HUES64 (cell line): ENCODE measurements around the gene TMEM178B.
"Not testable (repeated sequence)": the region's sequence is repeated elsewhere in the genome, so short reads cannot be mapped to it uniquely, and the experiment has no call there.

Source experiments
- H3K27ac ChIP-seq: 2 replicates; pipeline ENCODE4 v1.7.0; 2013; ENCODE audit warnings: low read depth, low read length, inconsistent platforms
- H3K27me3 ChIP-seq: 2 replicates; pipeline ENCODE4 v1.6.1; 2013; ENCODE audit warnings: mild to moderate bottlenecking, low read length; ENCODE audit not compliant: insufficient read depth
- H3K36me3 ChIP-seq: 2 replicates; pipeline ENCODE4 v1.6.1; 2013; ENCODE audit warnings: mild to moderate bottlenecking, low read length; ENCODE audit not compliant: insufficient read depth
- H3K4me1 ChIP-seq: 2 replicates; pipeline ENCODE4 v1.6.1; 2013; ENCODE audit warnings: mild to moderate bottlenecking, low read length, moderate library complexity; ENCODE audit not compliant: insufficient read depth
- H3K4me3 ChIP-seq: 2 replicates; pipeline ENCODE4 v1.5.1; 2013; ENCODE audit warnings: mild to moderate bottlenecking, low read length, moderate library complexity
- H3K9ac ChIP-seq: 2 replicates; pipeline ENCODE4 v1.6.1; 2013; ENCODE audit warnings: mild to moderate bottlenecking, low read depth, low read length
- H3K9me3 ChIP-seq: 2 replicates; pipeline ENCODE4 v1.6.1; 2013; ENCODE audit warnings: low read depth, low read length; ENCODE audit not compliant: insufficient read depth
- WGBS: fragments of 150-250, 120-280 bp; methylation state at CpG from one replicate; pipeline ENCODE4 v1.1.7; 2013; ENCODE audit warnings: missing lambda C conversion rate; 5-methylcytosine and 5-hydroxymethylcytosine counted together

The TMEM178B gene

DNA sequence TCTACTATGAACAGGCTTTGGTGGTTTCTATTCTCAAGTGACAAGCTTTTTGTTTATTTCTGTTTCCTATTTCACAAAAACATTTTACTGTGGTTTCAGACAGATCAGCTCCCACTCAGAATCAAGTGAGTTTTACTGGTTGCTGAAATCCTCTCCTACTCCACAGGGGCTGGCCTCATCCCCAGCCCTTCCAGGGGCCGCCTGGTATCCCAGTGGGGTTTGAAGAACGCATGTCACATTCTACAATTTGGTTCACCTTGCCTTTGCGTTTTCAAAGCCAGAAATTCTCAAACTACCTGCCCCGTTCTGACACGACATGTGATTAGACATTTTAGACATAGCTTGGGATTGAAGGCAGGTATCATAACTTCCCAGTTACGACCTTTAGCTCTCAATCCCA lies 316.5 kb downstream of the TMEM178B start:
- no peaks in the 10 kb centered on the region for H3K27me3 ChIP-seq
- H3K4me1 ChIP-seq: no peaks in the 10 kb centered on the region
- H3K27ac ChIP-seq: no peak overlapping the region
- no peaks in the 10 kb centered on the region for H3K36me3 ChIP-seq
- 91% methylated on average over 6 of the region's 6 CpGs for WGBS
- H3K9ac ChIP-seq: no peak overlapping the region
- H3K4me3 ChIP-seq: no peak overlapping the region
- H3K9me3 ChIP-seq: no peaks in the 10 kb centered on the region

DNA sequence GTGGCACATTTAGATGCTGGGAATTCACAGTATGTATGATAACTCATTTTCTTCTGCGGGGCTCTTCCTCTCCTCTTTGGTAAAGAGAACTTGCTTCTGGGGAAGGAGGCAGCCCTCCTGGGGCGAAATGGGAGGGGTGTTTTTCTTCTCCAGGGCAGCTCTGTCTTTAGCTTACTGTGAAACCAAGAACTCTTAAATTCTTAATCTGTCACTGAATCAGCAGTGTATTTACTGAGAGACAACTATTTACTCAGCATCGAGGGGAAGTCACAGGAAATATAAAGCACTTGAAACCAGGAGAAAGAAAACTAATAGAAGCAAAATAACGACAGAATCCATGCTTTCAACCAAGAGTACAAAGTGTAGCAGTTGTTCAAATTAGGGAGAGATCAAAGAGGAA lies 319.2 kb downstream of the TMEM178B start:
- H3K4me1 ChIP-seq: no peaks in the 10 kb centered on the region
- H3K27ac ChIP-seq: no peak overlapping the region
- H3K9me3 ChIP-seq: no peaks in the 10 kb centered on the region
- H3K9ac ChIP-seq: no peak overlapping the region
- no peak overlapping the region for H3K4me3 ChIP-seq
- H3K36me3 ChIP-seq: no peaks in the 10 kb centered on the region
- no peaks in the 10 kb centered on the region for H3K27me3 ChIP-seq
- 93% methylated on average over 3 of the region's 4 CpGs for WGBS

DNA sequence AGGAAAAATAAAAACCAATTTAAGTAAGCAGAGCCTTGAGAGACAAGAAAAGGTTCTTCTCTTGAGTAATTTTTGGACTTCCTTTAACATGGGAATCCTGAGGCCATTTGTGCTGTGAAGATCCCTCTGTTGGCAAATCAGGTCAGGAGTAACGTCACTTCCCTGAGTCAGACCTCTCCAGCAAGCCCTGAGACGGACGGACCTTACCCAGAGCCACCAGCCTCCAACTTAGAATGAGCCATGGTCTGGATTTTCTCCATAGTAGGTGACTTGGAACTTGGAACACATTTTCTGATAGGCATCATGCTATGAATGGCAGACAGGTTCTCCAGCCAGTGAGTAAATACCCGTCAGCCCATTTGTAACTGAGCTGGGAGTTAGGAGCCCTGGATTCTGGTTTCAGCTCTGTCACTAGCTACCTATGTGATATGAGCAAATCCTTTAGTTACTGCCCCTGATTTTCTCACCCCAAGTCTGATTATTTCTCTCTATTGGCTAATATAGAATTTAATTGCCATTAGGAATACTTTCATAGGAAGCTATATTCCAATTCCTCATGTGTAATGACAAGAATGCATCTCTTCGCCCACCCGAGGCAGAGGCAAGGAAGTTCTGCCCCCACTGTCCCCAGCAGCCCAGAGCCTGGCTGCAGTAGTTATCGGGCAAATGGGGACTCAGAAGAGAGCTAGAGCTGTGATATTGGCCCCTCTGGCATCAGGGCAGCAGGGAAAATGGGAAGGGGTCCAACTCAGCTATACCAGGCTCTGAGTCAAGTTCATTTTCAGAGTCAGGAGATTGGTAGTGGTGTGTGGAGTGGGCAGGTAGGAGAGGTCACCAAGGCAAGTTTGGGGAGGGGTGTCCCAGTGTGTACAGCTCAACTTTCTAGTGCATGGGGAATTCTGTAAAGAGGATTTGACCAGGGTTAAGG lies 323.6 kb downstream of the TMEM178B start:
- Histone ChIP-seq H3K4me3 (no peak overlapping the region), H3K9ac (no peak overlapping the region), H3K36me3 (no peaks in the 10 kb centered on the region), H3K9me3 (no peaks in the 10 kb centered on the region), H3K27me3 (no peaks in the 10 kb centered on the region), H3K27ac (no peak overlapping the region), H3K4me1 (0 out of 2 replicates have a peak, but pooled peaks cover 4% of the 10 kb centered on the region)
- WGBS: 91% methylated on average over 7 of the region's 7 CpGs

DNA sequence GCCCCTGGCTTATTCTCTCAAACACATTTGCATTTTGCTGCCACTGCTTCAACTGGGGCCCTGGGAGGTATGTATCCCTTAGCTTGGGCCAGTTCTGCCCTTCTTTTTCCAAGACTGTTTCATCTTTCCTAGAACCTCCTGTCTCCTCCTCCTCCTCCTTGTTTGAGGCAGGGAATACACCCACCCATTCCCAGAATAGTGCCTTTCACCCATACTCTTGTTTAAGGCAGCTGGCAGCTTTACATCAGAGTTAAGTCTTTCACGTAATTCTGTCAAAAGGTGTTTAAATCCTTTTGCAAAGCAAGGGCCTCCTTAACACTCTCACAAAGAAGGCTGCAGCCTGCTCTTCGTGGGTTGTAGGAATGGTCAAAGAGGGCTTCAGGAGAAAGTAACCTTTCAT lies 326.5 kb downstream of the TMEM178B start:
- 78% methylated on average over 2 of the region's 2 CpGs for WGBS
- Histone ChIP-seq H3K27ac (no peak overlapping the region), H3K36me3 (no peaks in the 10 kb centered on the region), H3K4me3 (no peak overlapping the region), H3K27me3 (no peaks in the 10 kb centered on the region), H3K4me1 (0 out of 2 replicates have a peak, but pooled peaks cover 4% of the 10 kb centered on the region), H3K9me3 (no peaks in the 10 kb centered on the region), H3K9ac (no peak overlapping the region)

DNA sequence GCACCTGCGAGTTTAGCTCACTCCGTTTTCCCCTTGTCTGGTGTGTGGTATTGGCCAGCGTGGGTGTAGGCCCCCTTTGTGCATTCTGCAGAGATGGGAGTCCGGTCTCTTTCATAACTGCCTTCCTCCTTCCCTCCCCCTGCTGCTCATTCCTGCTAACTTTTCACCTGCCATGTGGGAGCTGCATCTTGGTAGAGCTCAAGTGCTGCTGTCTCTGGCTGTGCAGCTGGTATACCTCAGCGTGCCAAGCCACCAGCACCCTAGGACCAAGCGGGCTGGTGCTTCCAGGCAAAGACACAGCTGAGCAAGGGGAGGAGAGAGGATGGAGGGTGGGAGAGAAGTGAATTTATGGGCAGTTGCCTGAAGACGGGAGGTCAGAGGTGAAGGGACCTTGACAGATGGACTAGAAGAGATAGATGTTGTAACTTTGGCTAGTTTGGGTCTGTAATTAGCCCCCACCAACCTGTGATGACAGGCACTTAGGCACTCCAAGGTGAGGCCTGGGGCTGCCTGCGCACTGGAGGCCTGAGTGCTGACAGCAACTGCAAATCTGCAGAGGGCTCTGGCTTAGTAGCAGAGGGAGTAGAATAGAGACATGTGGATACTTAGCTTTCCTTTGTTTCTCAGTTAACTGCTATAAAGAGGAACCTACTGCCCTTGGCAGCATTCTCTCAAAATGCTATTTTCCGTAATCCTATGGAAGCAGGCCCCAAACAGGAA lies 328.6 kb downstream of the TMEM178B start:
- WGBS: 91% methylated on average over 9 of the region's 9 CpGs
- Histone ChIP-seq H3K9ac (no peak overlapping the region), H3K27ac (no peak overlapping the region), H3K36me3 (no peaks in the 10 kb centered on the region), H3K4me1 (0 out of 2 replicates have a peak, but pooled peaks cover 4% of the 10 kb centered on the region), H3K4me3 (no peak overlapping the region), H3K27me3 (no peaks in the 10 kb centered on the region), H3K9me3 (no peaks in the 10 kb centered on the region)

DNA sequence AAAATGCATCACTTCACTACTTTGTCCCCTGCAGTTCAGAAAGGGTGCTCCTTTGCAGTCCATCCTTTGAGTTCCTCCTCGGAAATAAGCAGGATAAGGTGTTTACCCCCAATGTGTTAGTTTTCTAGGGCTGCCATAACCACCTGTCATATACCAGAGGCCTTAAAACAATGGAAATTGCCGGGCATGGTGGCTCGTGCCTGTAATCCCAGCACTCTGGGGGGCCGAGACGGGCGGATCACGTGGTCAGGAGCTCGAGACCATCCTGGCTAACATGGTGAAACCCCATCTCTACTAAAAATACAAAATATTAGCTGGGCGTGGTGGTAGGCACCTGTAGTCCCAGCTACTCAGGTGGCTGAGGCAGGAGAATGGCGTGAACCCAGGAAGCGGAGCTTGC lies 330.0 kb downstream of the TMEM178B start:
- not testable (repeated sequence) for H3K4me1 ChIP-seq, H3K9ac ChIP-seq, H3K9me3 ChIP-seq, H3K4me3 ChIP-seq, H3K36me3 ChIP-seq, H3K27ac ChIP-seq, H3K27me3 ChIP-seq
- WGBS: 94% methylated on average over 11 of the region's 11 CpGs

DNA sequence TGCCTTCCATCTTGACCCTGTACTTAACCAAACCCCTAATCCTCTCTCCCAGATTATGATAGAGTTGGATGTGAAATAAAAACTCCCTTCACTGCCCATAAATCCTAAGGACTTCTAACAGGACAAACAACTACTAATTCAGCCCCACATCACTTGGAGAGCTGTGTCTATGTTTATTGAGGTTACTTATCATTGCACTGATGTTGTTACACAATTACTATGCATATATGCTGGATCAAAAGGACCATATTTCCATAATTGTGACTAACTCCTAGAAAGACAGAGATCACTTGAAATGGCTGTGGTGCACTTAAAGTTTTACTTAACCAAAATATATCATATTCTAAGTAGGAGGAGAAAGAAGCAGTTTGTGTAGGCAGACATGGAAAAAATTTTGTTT lies 332.5 kb downstream of the TMEM178B start:
- Histone ChIP-seq H3K4me1 (peaks cover 29% of the 10 kb centered on the region), H3K4me3 (no peak overlapping the region), H3K9ac (no peak overlapping the region), H3K27ac (no peak overlapping the region), H3K27me3 (no peaks in the 10 kb centered on the region), H3K9me3 (no peaks in the 10 kb centered on the region), H3K36me3 (no peaks in the 10 kb centered on the region)

DNA sequence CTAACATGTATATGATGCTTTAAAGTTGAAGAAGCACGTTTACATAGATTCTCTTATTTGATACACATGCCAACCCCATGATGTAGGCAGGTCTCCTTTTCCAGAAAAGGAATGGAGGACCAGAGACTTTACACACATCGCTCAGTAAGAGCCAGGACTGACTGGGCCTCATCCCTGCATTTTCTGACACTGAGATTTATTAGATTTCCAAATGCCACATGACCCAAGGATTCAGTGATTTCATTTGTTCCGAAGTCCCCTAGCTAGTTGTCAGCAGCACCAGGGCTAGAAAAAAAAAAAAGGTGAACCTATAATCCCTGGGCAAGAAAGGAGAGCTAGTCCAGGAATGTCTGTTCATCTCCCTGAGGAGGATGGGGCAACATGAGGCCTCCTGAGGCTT lies 334.0 kb downstream of the TMEM178B start:
- 96% methylated on average over 3 of the region's 3 CpGs for WGBS
- H3K27ac ChIP-seq: no peak overlapping the region
- H3K27me3 ChIP-seq: no peaks in the 10 kb centered on the region
- no peak overlapping the region for H3K9ac ChIP-seq
- H3K4me3 ChIP-seq: no peak overlapping the region
- H3K4me1 ChIP-seq: peaks cover 35% of the 10 kb centered on the region
- H3K9me3 ChIP-seq: no peaks in the 10 kb centered on the region
- H3K36me3 ChIP-seq: no peaks in the 10 kb centered on the region

DNA sequence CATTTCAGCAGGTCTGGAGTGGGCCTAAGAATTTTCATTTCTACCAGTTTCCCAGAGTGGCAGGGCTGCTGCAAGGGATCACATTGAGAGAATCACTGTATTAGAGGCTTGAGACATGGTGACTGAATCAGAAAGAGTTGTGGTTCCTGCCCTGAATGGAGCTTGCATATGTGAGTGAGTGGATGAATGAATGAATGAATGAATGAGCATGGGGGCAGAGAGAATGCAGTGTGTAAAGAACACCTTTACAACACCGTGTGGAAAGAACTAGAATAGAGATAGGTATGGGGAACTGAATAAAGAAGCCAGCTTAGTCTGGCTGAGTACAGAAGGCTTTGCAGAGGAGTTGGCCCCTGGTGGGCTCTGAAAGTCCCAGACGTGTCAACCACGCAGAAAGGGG lies 334.6 kb downstream of the TMEM178B start:
- Histone ChIP-seq H3K27me3 (no peaks in the 10 kb centered on the region), H3K9me3 (no peaks in the 10 kb centered on the region), H3K36me3 (no peaks in the 10 kb centered on the region), H3K9ac (no peak overlapping the region), H3K4me1 (peaks cover 35% of the 10 kb centered on the region), H3K4me3 (no peak overlapping the region), H3K27ac (no peak overlapping the region)
- 63% methylated on average over 3 of the region's 3 CpGs for WGBS

DNA sequence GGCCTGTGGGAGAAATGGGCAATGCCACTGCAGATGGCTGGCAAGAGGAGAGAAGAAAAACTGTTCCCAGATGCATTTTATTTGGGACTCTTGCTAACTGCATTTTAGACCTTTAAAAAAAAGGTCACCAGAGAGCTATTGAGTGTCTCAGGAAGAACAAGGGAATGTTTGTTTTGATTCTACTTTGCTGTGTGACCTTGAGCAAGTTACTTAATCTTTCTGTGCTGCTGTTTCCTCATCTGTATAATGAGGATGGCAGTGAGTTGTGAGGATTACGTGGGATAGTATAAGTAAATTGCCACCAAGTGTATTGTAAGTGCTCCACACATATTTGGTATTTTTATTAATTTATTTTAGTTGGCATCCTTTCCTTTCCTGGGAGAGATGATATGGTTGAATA lies 335.4 kb downstream of the TMEM178B start:
- H3K36me3 ChIP-seq: no peaks in the 10 kb centered on the region
- H3K27ac ChIP-seq: peak overlapping the region; percentile 83; the same call in 1 of the 2 replicates
- H3K9ac ChIP-seq: no peak overlapping the region
- H3K9me3 ChIP-seq: no peaks in the 10 kb centered on the region
- H3K4me3 ChIP-seq: no peak overlapping the region
- peaks cover 35% of the 10 kb centered on the region for H3K4me1 ChIP-seq
- no peaks in the 10 kb centered on the region for H3K27me3 ChIP-seq
- WGBS: no CpG with 5 or more reads among the region's 1 CpG

DNA sequence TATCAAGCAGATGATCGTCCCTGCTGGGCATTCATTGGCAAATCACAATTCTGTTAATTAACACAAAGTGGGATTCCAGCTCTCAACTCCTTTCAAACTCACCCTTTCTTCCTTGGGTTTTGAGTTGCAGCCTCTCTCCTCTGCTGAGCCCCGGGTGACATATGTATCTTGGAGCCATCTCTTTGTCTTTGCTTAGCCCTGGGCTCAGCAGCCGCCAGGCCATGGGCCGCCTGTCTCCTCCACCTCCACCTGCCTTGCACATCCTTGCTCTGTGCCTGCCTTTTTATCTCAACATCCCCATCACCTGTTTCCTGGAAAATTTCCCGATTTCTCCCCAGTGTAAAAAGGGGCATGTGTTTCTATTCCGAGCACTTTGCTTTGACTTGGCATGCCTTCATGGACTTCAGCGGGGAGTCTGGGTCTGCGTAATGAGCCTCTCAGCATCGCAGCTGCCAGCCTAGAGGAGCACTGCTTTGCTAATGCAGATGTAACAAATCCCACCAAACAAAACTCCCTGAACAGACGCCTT lies 336.0 kb downstream of the TMEM178B start:
- H3K9ac ChIP-seq: no peak overlapping the region
- peak overlapping the region; percentile 31 for H3K4me3 ChIP-seq
- H3K9me3 ChIP-seq: no peaks in the 10 kb centered on the region
- H3K27ac ChIP-seq: peak overlapping the region; percentile 83; the same call in 1 of the 2 replicates
- H3K36me3 ChIP-seq: no peaks in the 10 kb centered on the region
- 18% methylated on average over 10 of the region's 10 CpGs for WGBS
- H3K27me3 ChIP-seq: no peaks in the 10 kb centered on the region
- H3K4me1 ChIP-seq: peaks cover 35% of the 10 kb centered on the region
